ENCODE data around the gene TIPARP. TPM values are rescaled to one million over a fixed set of nuclear protein-coding genes. Genes with fewer than 3 reads are reported as not detected.
"Not testable (repeated sequence)": the region's sequence is repeated elsewhere in the genome, so short reads cannot be mapped to it uniquely, and the experiment has no call there.

TIPARP gene
- total RNA-seq, 3 donors from 2014 or later (not counting 1 experiment from before 2014, with no cell fraction given): 129 to 249 (median 147) TPM

DNA sequence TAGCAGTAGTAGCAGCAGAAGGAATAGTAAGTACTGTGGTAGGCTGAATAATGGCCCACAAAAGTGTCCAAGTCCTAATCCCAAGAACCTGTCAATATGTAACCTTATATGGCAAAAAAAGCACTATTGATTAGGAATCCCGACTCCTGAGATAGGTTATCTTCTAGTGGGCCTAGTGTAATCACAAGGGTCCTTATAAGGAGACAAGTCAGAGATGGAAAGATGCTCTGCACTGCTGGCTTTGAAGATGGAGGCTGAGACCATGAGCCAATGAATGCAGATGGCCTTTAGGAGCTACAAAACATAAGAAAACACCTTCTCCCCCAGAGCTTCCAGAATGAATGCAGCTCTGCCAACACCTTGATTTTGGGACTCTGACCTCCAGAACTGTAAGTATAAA lies 36.0 kb downstream of the TIPARP start:
- H3K27me3 Mint-ChIP-seq (ENCODE audit: low read depth in 2 of 2): no peaks in the 10 kb centered on the region
- ATAC-seq: no peak
- peaks cover 5 to 6% of the 10 kb centered on the region in 2 donors for H3K4me1 Mint-ChIP-seq

DNA sequence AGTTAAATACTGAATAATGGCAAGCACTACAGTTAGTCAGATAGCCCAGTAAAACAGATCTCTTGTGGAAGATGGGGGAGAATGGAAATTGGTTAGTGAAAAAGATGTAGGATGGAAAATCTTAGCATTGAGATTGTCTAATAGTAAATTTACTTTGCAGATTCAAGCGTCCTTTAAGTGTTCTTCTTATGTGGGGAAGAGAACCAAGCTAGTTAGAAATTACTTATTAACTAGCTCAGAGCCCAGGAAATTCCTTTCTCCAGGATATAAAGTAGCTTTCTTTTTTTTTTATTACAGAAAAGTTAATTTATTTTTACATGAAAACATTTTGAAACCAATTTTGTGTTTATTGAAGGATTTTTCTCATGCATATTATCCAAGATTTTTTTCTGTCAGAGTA lies 36.7 kb downstream of the TIPARP start:
- no peak for ATAC-seq
- no CpG with 5 or more reads among the region's 1 CpG for WGBS (ENCODE audit: insufficient coverage)
- Mint-ChIP-seq H3K27ac (no peak overlapping the region), H3K36me3 (no peaks in the 10 kb centered on the region), H3K9me3 (no peaks in the 10 kb centered on the region), H3K4me3 (no peak overlapping the region), H3K4me1 (peaks cover 0 to 5% of the 10 kb centered on the region in 2 donors), H3K27me3 (ENCODE audit: low read depth in 2 of 2) (no peaks in the 10 kb centered on the region)
- intact Hi-C loops (cut with micrococcal nuclease): no loop called here
- peaks cover 28% of the 10 kb centered on the region for H3K36me3 ChIP-seq (ENCODE audit: control insufficient read depth, insufficient read depth, low read length)
- no peak overlapping the region for H3K27ac ChIP-seq (ENCODE audit: low read length)
- H3K4me1 ChIP-seq (ENCODE audit: control insufficient read depth, insufficient read depth, low read length): no peaks in the 10 kb centered on the region
- TF ChIP-seq, protein P1, sequence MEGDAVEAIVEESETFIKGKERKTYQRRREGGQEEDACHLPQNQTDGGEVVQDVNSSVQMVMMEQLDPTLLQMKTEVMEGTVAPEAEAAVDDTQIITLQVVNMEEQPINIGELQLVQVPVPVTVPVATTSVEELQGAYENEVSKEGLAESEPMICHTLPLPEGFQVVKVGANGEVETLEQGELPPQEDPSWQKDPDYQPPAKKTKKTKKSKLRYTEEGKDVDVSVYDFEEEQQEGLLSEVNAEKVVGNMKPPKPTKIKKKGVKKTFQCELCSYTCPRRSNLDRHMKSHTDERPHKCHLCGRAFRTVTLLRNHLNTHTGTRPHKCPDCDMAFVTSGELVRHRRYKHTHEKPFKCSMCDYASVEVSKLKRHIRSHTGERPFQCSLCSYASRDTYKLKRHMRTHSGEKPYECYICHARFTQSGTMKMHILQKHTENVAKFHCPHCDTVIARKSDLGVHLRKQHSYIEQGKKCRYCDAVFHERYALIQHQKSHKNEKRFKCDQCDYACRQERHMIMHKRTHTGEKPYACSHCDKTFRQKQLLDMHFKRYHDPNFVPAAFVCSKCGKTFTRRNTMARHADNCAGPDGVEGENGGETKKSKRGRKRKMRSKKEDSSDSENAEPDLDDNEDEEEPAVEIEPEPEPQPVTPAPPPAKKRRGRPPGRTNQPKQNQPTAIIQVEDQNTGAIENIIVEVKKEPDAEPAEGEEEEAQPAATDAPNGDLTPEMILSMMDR (IDR thresholded peaks at IDR 0.05): no peak
- DNase-seq: no peak
- no peaks in the 10 kb centered on the region for H3K27me3 ChIP-seq (ENCODE audit: control insufficient read depth, insufficient read depth, low read length)
- no peak overlapping the region for H3K4me3 ChIP-seq (ENCODE audit: low read length)
- H3K9me3 ChIP-seq (ENCODE audit: control insufficient read depth, insufficient read depth, low read length): no peaks in the 10 kb centered on the region

More for the DNA sequence above, 36.0 kb downstream of the TIPARP start:
- Histone ChIP-seq H3K4me3 (ENCODE audit: low read length) (no peak overlapping the region), H3K27ac (ENCODE audit: low read length) (no peak overlapping the region), H3K9me3 (ENCODE audit: control insufficient read depth, insufficient read depth, low read length) (no peaks in the 10 kb centered on the region), H3K36me3 (ENCODE audit: control insufficient read depth, insufficient read depth, low read length) (peaks cover 34% of the 10 kb centered on the region), H3K27me3 (ENCODE audit: control insufficient read depth, insufficient read depth, low read length) (no peaks in the 10 kb centered on the region), H3K4me1 (ENCODE audit: control insufficient read depth, insufficient read depth, low read length) (peaks cover 2% of the 10 kb centered on the region)
- Mint-ChIP-seq H3K27ac (no peak overlapping the region), H3K36me3 (no peaks in the 10 kb centered on the region), H3K9me3 (no peaks in the 10 kb centered on the region), H3K4me3 (no peak overlapping the region)
- no peak for DNase-seq
- 100% methylated on average over 1 of the region's 1 CpG for WGBS (ENCODE audit: insufficient coverage)
- intact Hi-C loops (cut with micrococcal nuclease): no loop called here
- TF ChIP-seq, protein P1 (IDR thresholded peaks at IDR 0.05): no peak

DNA sequence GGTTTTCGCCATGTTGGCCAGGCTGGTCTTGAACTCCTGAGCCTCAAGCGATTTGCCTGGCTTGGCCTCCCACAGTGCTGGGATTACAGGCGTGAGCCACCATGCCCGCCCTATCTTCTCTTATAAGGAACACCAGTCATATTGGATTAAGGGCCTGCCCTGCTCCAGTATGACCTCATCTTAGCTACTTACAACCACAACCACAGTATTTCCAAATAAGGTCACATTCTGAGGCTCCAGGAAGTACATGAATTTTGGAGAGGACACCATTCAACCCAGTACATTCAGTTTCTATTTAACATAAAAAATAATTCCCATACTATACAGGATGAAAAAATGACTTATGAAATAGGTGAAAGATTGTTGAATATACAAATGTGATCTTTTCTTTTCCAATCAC lies 37.6 kb downstream of the TIPARP start:
- H3K4me1 Mint-ChIP-seq; H3K4me3 Mint-ChIP-seq; H3K4me3 ChIP-seq (ENCODE audit: low read length); H3K9me3 Mint-ChIP-seq; H3K27me3 Mint-ChIP-seq (ENCODE audit: low read depth in 2 of 2); H3K36me3 Mint-ChIP-seq; H3K4me1 ChIP-seq (ENCODE audit: control insufficient read depth, insufficient read depth, low read length); H3K9me3 ChIP-seq (ENCODE audit: control insufficient read depth, insufficient read depth, low read length); DNase-seq; H3K27me3 ChIP-seq (ENCODE audit: control insufficient read depth, insufficient read depth, low read length); H3K27ac ChIP-seq (ENCODE audit: low read length); intact Hi-C loops (cut with micrococcal nuclease): not testable (repeated sequence)
- H3K36me3 ChIP-seq (ENCODE audit: control insufficient read depth, insufficient read depth, low read length): peaks cover 25% of the 10 kb centered on the region
- 100% methylated on average over 2 of the region's 4 CpGs for WGBS (ENCODE audit: insufficient coverage)
- ATAC-seq: peak; percentile 57 to 96 (median 71)
- H3K27ac Mint-ChIP-seq: peak overlapping the region in 1 of 2 donors; percentile 31

DNA sequence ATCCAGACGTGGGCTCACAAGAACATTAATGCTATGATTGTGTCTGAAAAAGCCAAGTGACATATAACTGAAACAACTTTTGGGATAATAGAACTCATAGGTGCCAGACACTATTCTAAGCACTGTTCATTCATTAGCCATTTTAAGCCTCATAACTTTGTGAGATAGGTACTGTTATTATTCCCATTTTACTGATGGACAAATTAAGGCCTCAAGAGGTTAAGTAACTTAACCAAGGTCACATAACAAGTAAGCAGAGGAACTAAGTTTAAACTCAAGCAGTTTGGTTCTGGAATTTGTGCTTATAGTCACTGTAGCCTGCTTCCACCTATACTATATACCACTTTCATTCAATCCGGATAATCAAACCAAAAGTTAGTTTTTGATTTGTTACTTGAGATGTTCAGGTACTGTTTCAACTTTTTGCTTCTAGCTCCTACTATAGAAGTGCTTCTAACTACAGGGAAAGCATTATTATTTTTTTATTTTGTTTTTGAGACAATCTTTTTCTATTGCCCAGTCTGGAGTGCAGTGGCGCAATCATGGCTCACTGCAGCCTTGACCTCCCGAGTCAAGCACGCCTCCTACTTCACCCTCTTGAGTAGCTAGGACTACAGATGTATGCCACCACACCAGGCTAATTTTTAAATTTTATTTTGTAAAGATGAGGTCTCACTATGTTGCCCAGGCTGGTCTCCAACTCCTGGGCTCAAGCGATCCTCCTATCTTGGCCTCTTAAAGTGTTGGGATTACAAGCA lies 41.9 kb downstream of the TIPARP start:
- 80% methylated on average over 5 of the region's 6 CpGs for WGBS (ENCODE audit: insufficient coverage)
- ATAC-seq: no peak
- TF ChIP-seq, protein P1 (IDR thresholded peaks at IDR 0.05): no peak

More for the DNA sequence above, 41.9 kb downstream of the TIPARP start:
- peaks cover 0 to 5% of the 10 kb centered on the region in 2 donors for H3K4me1 Mint-ChIP-seq
- no peaks in the 10 kb centered on the region for H3K9me3 Mint-ChIP-seq
- H3K27ac Mint-ChIP-seq: no peak overlapping the region
- H3K27me3 Mint-ChIP-seq (ENCODE audit: low read depth in 2 of 2): no peaks in the 10 kb centered on the region
- no peaks in the 10 kb centered on the region for H3K4me1 ChIP-seq (ENCODE audit: control insufficient read depth, insufficient read depth, low read length)
- no peaks in the 10 kb centered on the region for H3K36me3 Mint-ChIP-seq
- no peaks in the 10 kb centered on the region for H3K27me3 ChIP-seq (ENCODE audit: control insufficient read depth, insufficient read depth, low read length)
- H3K27ac ChIP-seq (ENCODE audit: low read length): no peak overlapping the region
- intact Hi-C loops (cut with micrococcal nuclease): no loop called here
- no peak overlapping the region for H3K4me3 ChIP-seq (ENCODE audit: low read length)
- no peak for DNase-seq
- H3K4me3 Mint-ChIP-seq: no peak overlapping the region
- H3K36me3 ChIP-seq (ENCODE audit: control insufficient read depth, insufficient read depth, low read length): no peaks in the 10 kb centered on the region
- H3K9me3 ChIP-seq (ENCODE audit: control insufficient read depth, insufficient read depth, low read length): no peaks in the 10 kb centered on the region
